HCT116 (cell line): ENCODE data around the gene SYT7. TPM values are rescaled to one million over a fixed set of nuclear protein-coding genes. Genes with fewer than 3 reads are reported as not detected.

Experiments used
- ATAC-seq: fragments of 200-7000 bp; cut with Tn5 transposase; 2 replicates; pipeline ENCODE4 v1.9.1; 2020; ENCODE audit warnings: mild to moderate bottlenecking, moderate library complexity
- BruUV-seq: library from RNA; stranded (reverse); fragments of 400-500 nt; replicated peaks from 2 replicates; lab custom pipeline; 2021; lab: Mats Ljungman, UMichigan
- CTCF ChIA-PET: fragments of 300-600 bp; sonication (Branson Sonifier 250); formaldehyde crosslinking; loops from one replicate; lab custom pipeline; 2021; ENCODE audit warnings: antibody characterized with exemption; lab: Charles Lee
- POLR2A ChIA-PET: fragments of 300-600, 350-600 bp; sonication (Branson Sonifier 250); formaldehyde crosslinking; loops from one replicate; lab custom pipeline; 2021; ENCODE audit warnings: antibody characterized with exemption; lab: Charles Lee
- RAD21 ChIA-PET, 2 experiments: fragments of 300-600 bp; sonication (Branson Sonifier 250); formaldehyde crosslinking; loops; one replicate each; lab custom pipeline; 2023; ENCODE audit warnings: low total read pairs in 2 of 2; ENCODE audit not compliant: uncharacterized antibody in 2 of 2, unreplicated experiment in 2 of 2, low non-redundant PET in 1 of 2; lab: Charles Lee
- DNase-seq: peaks from one replicate; pipeline ENCODE4 v3.0.0-alpha.2; 2010; ENCODE audit warnings: low read depth, low spot score
- H2AFZ ChIP-seq: fragments of 200-600 bp; shearing (Covaris generic), sonication (generic); 2 replicates; pipeline ENCODE4 v1.6.1; 2017; ENCODE audit warnings: low read depth, mixed run types, mixed read lengths, antibody characterized with exemption, low read length; ENCODE audit not compliant: poor library complexity, severe bottlenecking
- H3K27ac ChIP-seq: 2 replicates; pipeline ENCODE4 v1.5.1; 2012; ENCODE audit warnings: low read depth, low read length
- H3K27me3 ChIP-seq: fragments of 200-600 bp; sonication (generic); 2 replicates; pipeline ENCODE4 v1.6.1; 2016; ENCODE audit warnings: mixed run types, low read length, mixed read lengths; ENCODE audit not compliant: insufficient read depth
- H3K36me3 ChIP-seq, 2 experiments: fragments of 200-500 bp in 1 of 2; fragments of 200-600 bp in 1 of 2; sonication (Bioruptor generic) in 1 of 2; sonication (generic) in 1 of 2; 2 replicates each; pipeline versions ENCODE4 v1.5.1 to v1.6.1; 2014 to 2016; ENCODE audit warnings: low read length in 2 of 2, inconsistent platforms in 1 of 2, mixed read lengths in 1 of 2, mixed run types in 1 of 2; ENCODE audit not compliant: insufficient read depth in 2 of 2, control insufficient read depth in 1 of 2
- H3K4me1 ChIP-seq, 2 experiments: fragments of 200-600 bp in 1 of 2; sonication (generic) in 1 of 2; 2 replicates each; pipeline versions ENCODE4 v1.5.1 to v1.6.1; 2012 to 2017; ENCODE audit warnings: low read length in 2 of 2, inconsistent platforms in 1 of 2, mild to moderate bottlenecking in 1 of 2, mixed read lengths in 1 of 2, mixed run types in 1 of 2, moderate library complexity in 1 of 2; ENCODE audit not compliant: insufficient read depth in 2 of 2, control insufficient read depth in 1 of 2
- H3K4me2 ChIP-seq: fragments of 200-600 bp; sonication (generic); 2 replicates; pipeline ENCODE4 v1.6.1; 2017; ENCODE audit warnings: mixed run types, low read length, mixed read lengths
- H3K4me3 ChIP-seq, 2 experiments: fragments of 200-600 bp in 1 of 2; sonication (generic) in 1 of 2; replicated peaks in 1 of 2; 2 replicates each; pipeline ENCODE4 v1.5.1; 2011 to 2016; ENCODE audit warnings: low read length in 2 of 2, control low read depth in 1 of 2, low read depth in 1 of 2, mild to moderate bottlenecking in 1 of 2, mixed read lengths in 1 of 2, mixed run types in 1 of 2
- H3K79me2 ChIP-seq: fragments of 200-600 bp; sonication (generic); 2 replicates; pipeline ENCODE4 v1.6.1; 2017; ENCODE audit warnings: mild to moderate bottlenecking, mixed run types, low read length, moderate library complexity, mixed read lengths; ENCODE audit not compliant: insufficient read depth
- H3K9ac ChIP-seq: fragments of 200-600 bp; sonication (generic); 2 replicates; pipeline ENCODE4 v1.6.1; 2016; ENCODE audit warnings: low read length, mixed read lengths
- H3K9me2 ChIP-seq: fragments of 200-600 bp; sonication (generic), shearing (Covaris generic); 2 replicates; pipeline ENCODE4 v1.6.1; 2017; ENCODE audit warnings: mixed run types, mild to moderate bottlenecking, moderate library complexity; ENCODE audit not compliant: insufficient read depth
- H3K9me3 ChIP-seq, 2 experiments: fragments of 200-500 bp in 1 of 2; fragments of 200-600 bp in 1 of 2; sonication (Bioruptor generic) in 1 of 2; sonication (generic) in 1 of 2; 2 replicates each; pipeline ENCODE4 v1.6.1; 2014 to 2017; ENCODE audit warnings: low read length in 2 of 2, mixed read lengths in 2 of 2, inconsistent platforms in 1 of 2, low read depth in 1 of 2, mild to moderate bottlenecking in 1 of 2, mixed run types in 1 of 2, moderate library complexity in 1 of 2; ENCODE audit not compliant: control insufficient read depth in 1 of 2, insufficient read depth in 1 of 2
- H4K20me1 ChIP-seq: fragments of 200-600 bp; sonication (generic), shearing (Covaris generic); 2 replicates; pipeline ENCODE4 v1.6.1; 2017; ENCODE audit warnings: mixed run types, mild to moderate bottlenecking, moderate library complexity; ENCODE audit not compliant: insufficient read depth
- ATF3 ChIP-seq: IDR thresholded peaks from 2 replicates; pipeline ENCODE4 v1.6.1; 2012
- CEBPB ChIP-seq: IDR thresholded peaks from 2 replicates; pipeline ENCODE4 v1.6.1; 2012; ENCODE audit warnings: low read depth
- CTCF ChIP-seq, 3 experiments: fragments of 200-600 bp in 1 of 3; sonication (generic) in 1 of 3; IDR thresholded peaks in 2 of 3; conservative IDR thresholded peaks in 1 of 3; 2 replicates each; pipeline ENCODE4 v1.5.1; 2012 to 2017; ENCODE audit warnings: low read depth in 2 of 3, low read length in 2 of 3, antibody characterized with exemption in 1 of 3, borderline replicate concordance in 1 of 3, control low read depth in 1 of 3, mild to moderate bottlenecking in 1 of 3, mixed read lengths in 1 of 3, mixed run types in 1 of 3, moderate library complexity in 1 of 3; ENCODE audit not compliant: insufficient read depth in 1 of 3
- EGR1 ChIP-seq: IDR thresholded peaks from 2 replicates; pipeline ENCODE4 v1.6.1; 2012; ENCODE audit warnings: low read depth
- ELF1 ChIP-seq: IDR thresholded peaks from 2 replicates; pipeline ENCODE4 v1.6.1; 2012; ENCODE audit warnings: low read depth, borderline replicate concordance
- EZH2 ChIP-seq: fragments of 200-600 bp; sonication (generic); IDR thresholded peaks from 2 replicates; pipeline ENCODE4 v1.6.1; 2017; ENCODE audit warnings: antibody characterized with exemption, mixed run types
- EZH2phosphoT487 ChIP-seq: fragments of 200-600 bp; IDR thresholded peaks from 2 replicates; pipeline ENCODE4 v1.6.1; 2018; ENCODE audit warnings: antibody characterized with exemption, borderline replicate concordance
- FOSL1 ChIP-seq: IDR thresholded peaks from 2 replicates; pipeline ENCODE4 v1.6.1; 2012; ENCODE audit warnings: low read depth
- MAX ChIP-seq: IDR thresholded peaks from 2 replicates; pipeline ENCODE4 v1.6.1; 2012
- POLR2A ChIP-seq: IDR thresholded peaks from 2 replicates; pipeline ENCODE4 v1.7.0; 2011; ENCODE audit warnings: borderline replicate concordance; ENCODE audit not compliant: insufficient read depth, insufficient read length; ENCODE audit errors: extremely low read depth
- POLR2AphosphoS5 ChIP-seq: IDR thresholded peaks from 2 replicates; pipeline ENCODE4 v1.6.1; 2011; ENCODE audit warnings: mild to moderate bottlenecking, low read depth, low read length, moderate library complexity
- REST ChIP-seq: IDR thresholded peaks from 2 replicates; pipeline ENCODE4 v1.6.1; 2012; ENCODE audit warnings: low read depth
- SIN3A ChIP-seq: IDR thresholded peaks from 2 replicates; pipeline ENCODE4 v1.6.1; 2012; ENCODE audit warnings: low read depth
- TCF7L2 ChIP-seq: IDR thresholded peaks from 2 replicates; pipeline ENCODE4 v1.7.0; 2011; ENCODE audit warnings: borderline replicate concordance, inconsistent platforms; ENCODE audit not compliant: insufficient read depth, insufficient read length; ENCODE audit errors: extremely low read depth
- YY1 ChIP-seq: IDR thresholded peaks from 2 replicates; pipeline ENCODE4 v1.6.1; 2011; ENCODE audit warnings: low read length, low read depth, moderate library complexity, mild to moderate bottlenecking; ENCODE audit not compliant: insufficient replicate concordance; ENCODE audit errors: extremely low read depth
- ZBTB33 ChIP-seq: IDR thresholded peaks from 2 replicates; pipeline ENCODE4 v1.6.1; 2011; ENCODE audit warnings: mild to moderate bottlenecking, low read length, moderate library complexity; ENCODE audit not compliant: insufficient replicate concordance; ENCODE audit errors: extremely low read depth
- ZNF274 ChIP-seq: fragments of 200-500 bp; sonication (Bioruptor generic); IDR thresholded peaks from 2 replicates; pipeline ENCODE4 v1.6.1; 2014; ENCODE audit warnings: mild to moderate bottlenecking, low read depth, low read length, inconsistent platforms
- intact Hi-C: fragments of 100-400 bp; cut with micrococcal nuclease; formaldehyde crosslinking; loops from 2 replicates; pipeline ENCODE4 v1.10.0; 2022
- total RNA-seq: library from RNA; stranded (reverse); gene quantifications from one replicate; pipeline ENCODE4 v1.2.1, GENCODE V29; 2021; ENCODE audit not compliant: unreplicated experiment

The SYT7 gene
- total RNA-seq, 1 experiment from 2014 or later = 27.4 TPM

- Histone ChIP-seq H3K36me3 (no peaks in the 10 kb centered on the region; a peak in 1 of 4 replicates), H3K9me3 (no peaks in the 10 kb centered on the region), H3K4me1 (peaks cover 9 to 21% of the 10 kb centered on the region in 2 experiments), H3K4me2 (no peak overlapping the region), H3K27me3 (no peaks in the 10 kb centered on the region), H2AFZ (no peak overlapping the region), H3K27ac (no peak overlapping the region), H4K20me1 (no peaks in the 10 kb centered on the region), H3K4me3 (no peak overlapping the region), H3K9me2 (no peaks in the 10 kb centered on the region), H3K9ac (no peak overlapping the region), H3K79me2 (no peaks in the 10 kb centered on the region)
- no TSS peak for BruUV-seq
- intact Hi-C loops = no loop called here
- ChIA-PET CTCF (interaction anchor here (1.5 kb wide), 1 partner anchor 15 kb away, joined by 3 read pairs; no protein-coding TSS in a partner anchor), POLR2A (no interaction called here), RAD21 (no interaction called here)
- DNase-seq = no peak
- no peak for ATAC-seq
- TF ChIP-seq POLR2AphosphoS5 (no peak), TCF7L2 (no peak), CEBPB (no peak), EGR1 (no peak), ZBTB33 (no peak), CTCF (IDR thresholded peaks at IDR 0.05 in 2 of 3, conservative IDR thresholded peaks at IDR 0.05 in 1 of 3; ENCODE audit: borderline replicate concordance in 1 of 3, insufficient read depth in 1 of 3, low read depth in 2 of 3, low read length in 2 of 3) (no peak), REST (no peak), SIN3A (no peak), ATF3 (no peak), ZNF274 (no peak), MAX (no peak), EZH2phosphoT487 (no peak), YY1 (no peak), ELF1 (no peak), FOSL1 (no peak), POLR2A (no peak), EZH2 (no peak)
Measured at GRCh38 chr11:61547246-61547645, 33.6 kb downstream of the SYT7 start.
